Loucy (cell line): ENCODE results near the gene VEPH1.

ENCODE experiments used
- EZH2phosphoT487 ChIP-seq: fragments of 200-600 bp; IDR thresholded peaks from 2 replicates; pipeline ENCODE4 v1.6.1; 2018; ENCODE audit warnings: antibody characterized with exemption, mild to moderate bottlenecking, moderate library complexity, borderline replicate concordance
- TF ChIP-seq, protein P1 (sequence below): fragments of 200-600 bp; sonication (generic); conservative IDR thresholded peaks from 2 replicates; pipeline ENCODE4 v1.5.1; 2014; ENCODE audit warnings: mild to moderate bottlenecking, antibody characterized with exemption, low read length

DNA sequence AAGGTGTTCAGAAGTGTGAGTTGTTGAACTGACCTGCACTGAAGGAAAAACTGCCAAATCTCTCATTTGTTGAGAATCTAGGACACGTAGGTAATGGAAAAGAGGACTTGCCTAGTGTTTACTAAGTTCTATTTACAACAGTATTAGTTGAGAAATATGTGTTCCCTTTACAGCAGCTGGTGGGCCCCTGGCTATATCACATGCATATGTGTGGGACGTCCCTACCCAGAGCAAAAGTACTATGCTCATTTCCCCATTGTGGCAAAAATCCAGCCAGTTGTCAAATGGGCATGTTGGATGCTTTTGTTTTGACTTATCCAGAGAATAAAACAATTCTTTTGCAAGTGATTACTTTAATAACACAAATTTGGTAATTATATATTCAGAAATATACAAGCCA is 179.9 kb downstream of the VEPH1 start:
- TF ChIP-seq, protein P1, sequence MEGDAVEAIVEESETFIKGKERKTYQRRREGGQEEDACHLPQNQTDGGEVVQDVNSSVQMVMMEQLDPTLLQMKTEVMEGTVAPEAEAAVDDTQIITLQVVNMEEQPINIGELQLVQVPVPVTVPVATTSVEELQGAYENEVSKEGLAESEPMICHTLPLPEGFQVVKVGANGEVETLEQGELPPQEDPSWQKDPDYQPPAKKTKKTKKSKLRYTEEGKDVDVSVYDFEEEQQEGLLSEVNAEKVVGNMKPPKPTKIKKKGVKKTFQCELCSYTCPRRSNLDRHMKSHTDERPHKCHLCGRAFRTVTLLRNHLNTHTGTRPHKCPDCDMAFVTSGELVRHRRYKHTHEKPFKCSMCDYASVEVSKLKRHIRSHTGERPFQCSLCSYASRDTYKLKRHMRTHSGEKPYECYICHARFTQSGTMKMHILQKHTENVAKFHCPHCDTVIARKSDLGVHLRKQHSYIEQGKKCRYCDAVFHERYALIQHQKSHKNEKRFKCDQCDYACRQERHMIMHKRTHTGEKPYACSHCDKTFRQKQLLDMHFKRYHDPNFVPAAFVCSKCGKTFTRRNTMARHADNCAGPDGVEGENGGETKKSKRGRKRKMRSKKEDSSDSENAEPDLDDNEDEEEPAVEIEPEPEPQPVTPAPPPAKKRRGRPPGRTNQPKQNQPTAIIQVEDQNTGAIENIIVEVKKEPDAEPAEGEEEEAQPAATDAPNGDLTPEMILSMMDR, result no peak
- no peak for TF ChIP-seq EZH2phosphoT487
